Lower lobe of right lung (tissue), 2 donors: ENCODE results near the gene HPCAL1. TPM values are rescaled to one million over a fixed set of nuclear protein-coding genes. Genes with fewer than 3 reads are reported as not detected.

Experiments used
- ATAC-seq, 2 donors: fragments of 200-7000 bp; cut with Tn5 transposase; one replicate each; pipeline ENCODE4 v1.9.1; 2020 to 2022; ENCODE audit warnings: mild to moderate bottlenecking in 2 of 2, moderate library complexity in 2 of 2
- DNase-seq: peaks from one replicate; pipeline ENCODE4 v3.0.0-alpha.2; 2020
- H3K27ac ChIP-seq: fragments of 200-600 bp; one replicate; pipeline ENCODE4 v1.8.0; 2022
- H3K27me3 ChIP-seq: fragments of 200-600 bp; one replicate; pipeline ENCODE4 v1.8.0; 2022; ENCODE audit warnings: low read depth
- H3K36me3 ChIP-seq: fragments of 200-600 bp; one replicate; pipeline ENCODE4 v1.8.0; 2022; ENCODE audit warnings: mild to moderate bottlenecking
- H3K4me1 ChIP-seq: fragments of 200-600 bp; one replicate; pipeline ENCODE4 v1.8.0; 2022
- H3K4me3 ChIP-seq: fragments of 200-600 bp; one replicate; pipeline ENCODE4 v1.8.0; 2022; ENCODE audit warnings: mild to moderate bottlenecking
- H3K9me3 ChIP-seq: fragments of 200-600 bp; one replicate; pipeline ENCODE4 v1.8.0; 2022
- intact Hi-C: fragments of 100-400 bp; cut with DNase I; formaldehyde crosslinking; loops from one replicate; pipeline ENCODE4 v1.11.0; 2022
- total RNA-seq: library from RNA; stranded (reverse); fragmentation: NEBNext Ultra II Directional; extraction: Animal tissue kit (Norgen Biotek cat#: 25700); gene quantifications from one replicate; pipeline ENCODE4 v1.2.1, GENCODE V29; 2021
- TF ChIP-seq, protein P1 (sequence below): fragments of 200-600 bp; IDR thresholded peaks from one replicate; pipeline ENCODE4 v1.8.0; 2022; ENCODE audit warnings: antibody characterized with exemption, mild to moderate bottlenecking
- donor health status: DM: no; HTN: yes; CAD: no; lungs with severe emphysema.

Gene HPCAL1
- total RNA-seq, 1 donor from 2014 or later, result 132 TPM

DNA sequence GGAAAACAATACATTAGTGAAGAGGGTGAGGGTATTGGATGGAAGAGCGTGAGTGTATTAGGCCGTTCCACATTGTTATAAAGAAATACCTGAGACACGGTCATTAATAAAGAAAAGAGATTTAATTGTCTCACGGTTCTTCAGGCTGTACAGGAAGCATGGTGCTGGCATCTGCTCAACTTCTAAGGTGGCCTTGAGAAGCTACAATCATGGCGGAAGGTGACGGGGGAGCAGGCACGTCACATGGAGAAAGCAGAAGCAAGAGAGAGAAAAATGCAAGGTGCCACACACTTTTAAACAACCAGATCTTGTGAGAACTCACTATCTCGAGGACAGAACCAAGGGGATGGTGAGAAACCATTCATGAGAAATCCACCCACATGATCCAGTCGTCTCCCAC lies 18.2 kb downstream of the HPCAL1 start:
- TF ChIP-seq, protein P1, sequence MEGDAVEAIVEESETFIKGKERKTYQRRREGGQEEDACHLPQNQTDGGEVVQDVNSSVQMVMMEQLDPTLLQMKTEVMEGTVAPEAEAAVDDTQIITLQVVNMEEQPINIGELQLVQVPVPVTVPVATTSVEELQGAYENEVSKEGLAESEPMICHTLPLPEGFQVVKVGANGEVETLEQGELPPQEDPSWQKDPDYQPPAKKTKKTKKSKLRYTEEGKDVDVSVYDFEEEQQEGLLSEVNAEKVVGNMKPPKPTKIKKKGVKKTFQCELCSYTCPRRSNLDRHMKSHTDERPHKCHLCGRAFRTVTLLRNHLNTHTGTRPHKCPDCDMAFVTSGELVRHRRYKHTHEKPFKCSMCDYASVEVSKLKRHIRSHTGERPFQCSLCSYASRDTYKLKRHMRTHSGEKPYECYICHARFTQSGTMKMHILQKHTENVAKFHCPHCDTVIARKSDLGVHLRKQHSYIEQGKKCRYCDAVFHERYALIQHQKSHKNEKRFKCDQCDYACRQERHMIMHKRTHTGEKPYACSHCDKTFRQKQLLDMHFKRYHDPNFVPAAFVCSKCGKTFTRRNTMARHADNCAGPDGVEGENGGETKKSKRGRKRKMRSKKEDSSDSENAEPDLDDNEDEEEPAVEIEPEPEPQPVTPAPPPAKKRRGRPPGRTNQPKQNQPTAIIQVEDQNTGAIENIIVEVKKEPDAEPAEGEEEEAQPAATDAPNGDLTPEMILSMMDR, result no peak
- Histone ChIP-seq H3K4me1 (peaks cover 26% of the 10 kb centered on the region), H3K4me3 (no peak overlapping the region), H3K9me3 (no peaks in the 10 kb centered on the region), H3K27me3 (no peaks in the 10 kb centered on the region), H3K36me3 (peaks cover 7% of the 10 kb centered on the region), H3K27ac (no peak overlapping the region)
- intact Hi-C loops, result no loop called here
- no peak for ATAC-seq
- DNase-seq, result no peak

DNA sequence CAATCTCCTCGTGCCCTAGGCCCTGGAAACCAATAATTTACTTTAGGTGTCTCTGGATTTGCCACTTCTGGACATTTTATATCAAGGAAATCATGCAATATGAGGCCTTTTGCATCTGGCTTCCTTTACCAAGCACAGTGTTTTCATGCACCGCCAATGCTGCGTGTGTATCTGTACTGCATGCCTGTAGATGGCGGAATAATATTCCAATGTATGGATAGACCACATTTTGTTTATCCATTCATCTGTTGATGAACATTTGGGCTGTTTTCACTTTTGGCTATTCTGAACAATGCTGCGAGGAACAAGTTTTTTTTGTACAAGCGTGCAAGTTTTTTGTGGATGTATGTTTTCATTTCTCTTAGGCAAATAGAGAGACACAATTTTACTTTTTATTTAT lies 18.9 kb downstream of the HPCAL1 start:
- intact Hi-C loops, result no loop called here
- no peaks in the 10 kb centered on the region for H3K27me3 ChIP-seq
- DNase-seq (no peak), ATAC-seq (no peak)
- TF ChIP-seq, protein P1, result no peak
- H3K4me3 ChIP-seq, result no peak overlapping the region
- no peaks in the 10 kb centered on the region for H3K9me3 ChIP-seq
- H3K36me3 ChIP-seq, result peaks cover 7% of the 10 kb centered on the region
- no peak overlapping the region for H3K27ac ChIP-seq
- H3K4me1 ChIP-seq, result peaks cover 30% of the 10 kb centered on the region

DNA sequence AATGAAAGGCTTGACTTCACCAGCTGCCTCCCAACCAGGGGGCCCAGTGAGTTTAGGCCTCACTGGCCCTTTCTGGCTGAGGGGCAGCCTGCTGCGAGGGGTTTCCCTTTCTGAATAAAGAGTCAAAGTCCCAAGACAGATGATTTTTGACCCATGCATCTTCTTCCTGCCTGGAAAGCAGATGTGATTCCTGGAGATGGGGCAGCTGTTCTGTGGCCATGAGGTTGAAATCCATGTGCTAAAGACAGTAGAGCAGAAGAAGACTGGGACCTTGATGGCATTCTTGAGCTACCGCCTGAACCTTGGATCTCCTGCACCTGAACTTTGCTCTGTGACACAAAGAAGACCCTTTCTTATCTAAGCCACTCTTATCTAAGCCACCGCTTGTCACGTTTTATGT lies 19.8 kb downstream of the HPCAL1 start:
- Histone ChIP-seq H3K36me3 (peaks cover 7% of the 10 kb centered on the region), H3K4me3 (no peak overlapping the region), H3K27me3 (no peaks in the 10 kb centered on the region), H3K9me3 (no peaks in the 10 kb centered on the region), H3K4me1 (peaks cover 35% of the 10 kb centered on the region), H3K27ac (no peak overlapping the region)
- intact Hi-C loops, result no loop called here
- DNase-seq (no peak), ATAC-seq (no peak)
- TF ChIP-seq, protein P1, result no peak

DNA sequence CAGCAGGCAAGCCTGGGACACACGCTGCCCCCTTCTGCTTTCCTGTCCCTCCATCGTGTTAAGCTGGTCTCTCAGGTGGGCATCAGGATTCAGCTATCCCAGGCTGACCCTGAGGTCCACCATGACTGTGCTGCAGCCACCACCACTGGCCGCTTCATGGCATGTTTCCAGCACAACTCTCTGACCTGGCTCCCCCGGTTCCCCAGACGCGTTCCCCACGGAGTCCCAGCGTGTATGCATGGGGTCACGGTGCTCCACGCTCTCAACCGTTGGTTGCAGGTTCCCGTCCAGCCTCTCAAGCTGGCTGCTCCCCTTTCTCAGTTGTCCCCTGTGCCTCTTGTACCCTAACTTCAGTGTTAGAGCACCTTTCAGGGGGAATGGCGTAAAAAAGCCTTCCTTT lies 20.3 kb downstream of the HPCAL1 start:
- intact Hi-C loops, result no loop called here
- ATAC-seq (no peak), DNase-seq (no peak)
- Histone ChIP-seq H3K4me1 (peaks cover 40% of the 10 kb centered on the region), H3K9me3 (no peaks in the 10 kb centered on the region), H3K36me3 (peaks cover 7% of the 10 kb centered on the region), H3K4me3 (no peak overlapping the region), H3K27me3 (no peaks in the 10 kb centered on the region), H3K27ac (no peak overlapping the region)
- TF ChIP-seq, protein P1, result no peak

DNA sequence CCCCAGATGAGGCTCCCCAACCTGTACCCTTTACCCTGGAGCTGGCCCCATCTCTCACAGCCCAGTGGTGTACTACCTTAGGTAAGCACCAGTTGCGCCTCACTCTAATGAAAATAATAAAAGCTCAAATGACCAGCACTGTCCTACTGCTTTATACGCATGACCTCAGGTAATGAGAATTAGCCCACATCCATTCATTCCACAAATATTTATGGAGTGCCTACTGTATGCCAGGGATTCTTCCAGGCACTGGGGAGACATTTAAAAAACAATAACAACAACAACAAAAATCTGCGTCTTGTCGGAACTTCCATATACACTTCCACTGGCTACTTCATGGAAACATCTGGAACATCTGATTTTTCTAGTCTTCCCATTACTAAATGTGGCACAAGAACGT lies 20.8 kb downstream of the HPCAL1 start:
- TF ChIP-seq, protein P1, result no peak
- Histone ChIP-seq H3K4me3 (no peak overlapping the region), H3K36me3 (peaks cover 7% of the 10 kb centered on the region), H3K4me1 (peaks cover 46% of the 10 kb centered on the region), H3K9me3 (no peaks in the 10 kb centered on the region), H3K27me3 (no peaks in the 10 kb centered on the region), H3K27ac (no peak overlapping the region)
- intact Hi-C loops, result no loop called here
- no peak for DNase-seq
- no peak for ATAC-seq
